Right lobe of liver (tissue), 6 donors: ENCODE measurements around the gene ADIPOR1. TPM values are rescaled to one million over a fixed set of nuclear protein-coding genes. Genes with fewer than 3 reads are reported as not detected.
"Not testable (repeated sequence)": the region's sequence is repeated elsewhere in the genome, so short reads cannot be mapped to it uniquely, and the experiment has no call there.

Source experiments
- ATAC-seq, 4 donors: fragments of 200-7000 bp; cut with Tn5 transposase; one replicate each; pipeline ENCODE4 v1.9.1; 2020; ENCODE audit warnings: mild to moderate bottlenecking in 4 of 4, moderate library complexity in 4 of 4
- DNase-seq, 3 donors: peaks; one replicate each; pipeline ENCODE4 v3.0.0-alpha.2; 2020
- H3K27ac ChIP-seq, 3 donors: fragments of 200-600 bp; one replicate each; pipeline ENCODE4 v1.8.0; 2022
- H3K27me3 ChIP-seq, 2 donors: fragments of 200-600 bp; one replicate each; pipeline ENCODE4 v1.8.0; 2022
- H3K36me3 ChIP-seq, 4 donors: fragments of 200-600 bp; sonication (generic) in 1 of 4; one replicate each; pipeline versions ENCODE4 v1.5.1 to v1.8.0; 2017 to 2022; ENCODE audit warnings: control low read depth in 1 of 4
- H3K4me1 ChIP-seq, 4 donors: fragments of 200-600 bp; sonication (generic) in 1 of 4; one replicate each; pipeline versions ENCODE4 v1.5.1 to v1.8.0; 2017 to 2022; ENCODE audit warnings: control low read depth in 1 of 4
- H3K4me3 ChIP-seq, 3 donors: fragments of 200-600 bp; one replicate each; pipeline ENCODE4 v1.8.0; 2022
- H3K9me3 ChIP-seq, 4 donors: fragments of 200-600 bp; sonication (generic) in 1 of 4; one replicate each; pipeline versions ENCODE4 v1.5.1 to v1.8.0; 2017 to 2022; ENCODE audit warnings: control low read depth in 1 of 4
- CTCF ChIP-seq, 4 donors: fragments of 200-600 bp in 3 of 4; fragments of 450-650 bp in 1 of 4; IDR thresholded peaks; one replicate each; pipeline versions ENCODE4 v1.5.1 to v1.8.0; 2016 to 2022; ENCODE audit warnings: antibody characterized with exemption in 4 of 4, mild to moderate bottlenecking in 2 of 4
- POLR2A ChIP-seq: fragments of 450-650 bp; IDR thresholded peaks from one replicate; pipeline ENCODE4 v1.6.1; 2017; ENCODE audit warnings: antibody characterized with exemption, mild to moderate bottlenecking
- WGBS: methylation state at CpG from one replicate; pipeline ENCODE4 v1.1.6; 2018; ENCODE audit warnings: low coverage, low lambda C conversion rate; ENCODE audit not compliant: insufficient coverage; ENCODE audit errors: missing lambda C conversion rate; 5-methylcytosine and 5-hydroxymethylcytosine counted together
- intact Hi-C, 2 donors: fragments of 100-400 bp; cut with DNase I; formaldehyde crosslinking; loops; one replicate each; pipeline versions ENCODE4 v1.11.2 to v1.14.1; 2022
- total RNA-seq, 6 experiments: library from RNA; depleted of rRNA in 2 of 6; stranded (reverse); fragments of >200 nt in 2 of 6; fragmentation: NEBNext Ultra II Directional in 3 of 6; extraction: Animal tissue kit (Norgen Biotek cat#: 25700) in 3 of 6; gene quantifications; one replicate each; pipeline versions ENCODE4 v1.1.0 to v1.2.4, GENCODE V29; 2016 to 2023
- donor health status: DM: no; HTN: yes; CAD: no.
- donor health status: DM: no; HTN: no; CAD: no.
- donor health status: DM: no; HTN: no; CAD: no.
- donor health status: DM: no; HTN: yes; CAD: no.
- donor health status: DM: no; HTN: yes; CAD: no.

The ADIPOR1 gene
- total RNA-seq, 6 experiments from 2014 or later, result 49.3 to 88.3 (median 61.1) TPM

- H3K9me3 ChIP-seq, result no peaks in the 10 kb centered on the region
- no peak overlapping the region for H3K4me3 ChIP-seq
- no peak for ATAC-seq
- no peak overlapping the region for H3K27ac ChIP-seq
- intact Hi-C loops, result no loop called here
- H3K36me3 ChIP-seq, result no peaks in the 10 kb centered on the region
- H3K27me3 ChIP-seq, result peaks cover 0 to 4% of the 10 kb centered on the region in 2 donors
- TF ChIP-seq POLR2A (no peak), CTCF (IDR thresholded peaks at IDR 0.05) (no peak)
- no peaks in the 10 kb centered on the region for H3K4me1 ChIP-seq
- no peak for DNase-seq
These were observed 33.0 kb upstream of the ADIPOR1 start for GRCh38 chr1:202991112-202991511.

GRCh38 chr1:202989879-202990278 lies 31.8 kb upstream of the ADIPOR1 start:
- Histone ChIP-seq H3K36me3 (no peaks in the 10 kb centered on the region), H3K4me3 (no peak overlapping the region), H3K9me3 (no peaks in the 10 kb centered on the region), H3K4me1 (no peaks in the 10 kb centered on the region), H3K27me3 (peaks cover 0 to 4% of the 10 kb centered on the region in 2 donors), H3K27ac (no peak overlapping the region)
- ATAC-seq, result no peak
- intact Hi-C loops, result no loop called here
- TF ChIP-seq POLR2A (no peak), CTCF (IDR thresholded peaks at IDR 0.05) (no peak)
- DNase-seq, result no peak
- 81% methylated on average over 2 of the region's 2 CpGs for WGBS

DNA sequence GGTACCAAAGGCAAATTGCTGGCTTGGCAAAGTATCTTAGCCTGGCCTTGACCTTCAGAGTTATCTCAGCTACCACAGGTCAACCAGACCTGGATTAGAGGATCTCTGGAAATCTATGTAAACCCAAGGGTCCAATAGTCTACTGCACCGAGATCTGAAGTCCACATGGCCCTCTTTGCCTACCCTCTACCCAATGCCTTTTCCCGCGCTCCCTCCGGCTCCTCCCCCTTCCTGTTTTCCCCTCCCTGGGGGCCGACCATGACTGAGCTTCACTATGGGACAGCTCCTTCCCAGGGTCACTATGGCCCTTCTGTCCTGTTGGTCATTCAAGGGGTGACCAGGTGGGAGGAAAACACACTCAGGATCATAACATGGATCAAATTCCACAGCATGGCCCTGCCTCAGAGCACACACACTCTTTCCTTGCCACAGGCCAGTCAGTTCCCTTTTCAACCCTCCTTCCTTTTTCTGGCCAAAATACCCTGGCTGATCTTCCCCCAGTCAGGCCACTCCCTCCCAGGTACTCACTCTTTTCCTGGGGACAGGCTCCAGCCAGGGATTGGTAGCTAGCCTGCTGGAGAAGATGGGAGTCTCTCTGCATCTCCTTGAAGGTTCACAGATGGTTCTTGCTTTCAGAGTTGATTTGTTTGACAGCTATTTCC lies 29.9 kb upstream of the ADIPOR1 start:
- ATAC-seq (peak in 1 of 4 donors; percentile 18), DNase-seq (no peak)
- TF ChIP-seq CTCF (IDR thresholded peaks at IDR 0.05) (no peak), POLR2A (no peak)
- Histone ChIP-seq H3K27me3 (no peaks in the 10 kb centered on the region), H3K36me3 (no peaks in the 10 kb centered on the region), H3K4me1 (no peaks in the 10 kb centered on the region), H3K27ac (no peak overlapping the region), H3K4me3 (no peak overlapping the region), H3K9me3 (no peaks in the 10 kb centered on the region)
- 52% methylated on average over 3 of the region's 5 CpGs for WGBS
- intact Hi-C loops, result no loop called here

- Histone ChIP-seq H3K4me1 (no peaks in the 10 kb centered on the region), H3K9me3 (no peaks in the 10 kb centered on the region), H3K4me3 (no peak overlapping the region), H3K27ac (no peak overlapping the region), H3K27me3 (no peaks in the 10 kb centered on the region), H3K36me3 (no peaks in the 10 kb centered on the region)
- DNase-seq (no peak), ATAC-seq (no peak)
- WGBS, result 100% methylated on average over 1 of the region's 7 CpGs
- intact Hi-C loops, result no loop called here
- no peak for TF ChIP-seq CTCF (IDR thresholded peaks at IDR 0.05)
These were observed 29.1 kb upstream of the ADIPOR1 start for GRCh38 chr1:202987255-202987654.

DNA sequence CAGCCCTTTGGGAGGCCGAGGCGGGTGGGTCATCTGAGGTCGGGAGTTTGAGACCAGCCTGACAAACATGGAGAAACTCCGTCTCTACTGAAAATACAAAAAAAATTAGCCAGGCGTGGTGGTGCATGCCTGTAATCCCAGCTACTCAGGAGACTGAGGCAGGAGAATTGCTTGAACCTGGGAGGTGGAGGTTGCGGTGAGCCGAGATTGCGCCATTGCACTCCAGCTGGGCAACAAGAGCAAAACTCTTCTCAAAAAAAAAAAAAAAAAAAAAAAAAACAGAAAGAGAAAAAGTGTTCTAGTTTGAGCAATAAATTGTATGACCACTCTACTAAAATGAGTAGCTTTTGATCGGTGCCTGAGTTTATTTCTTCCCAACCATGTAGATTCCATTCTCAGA lies 28.0 kb upstream of the ADIPOR1 start:
- DNase-seq, H3K9me3 ChIP-seq, H3K27me3 ChIP-seq, H3K27ac ChIP-seq, ATAC-seq, intact Hi-C loops, H3K4me3 ChIP-seq, H3K4me1 ChIP-seq, H3K36me3 ChIP-seq: not testable (repeated sequence)
- 73% methylated on average over 9 of the region's 9 CpGs for WGBS
